ENCODE measurements around the gene DUS1L.

The DUS1L gene

GRCh38 chr17:82021107-82021899 lies 44.3 kb downstream of the DUS1L start:
- in situ Hi-C loops (cut with HindIII; ENCODE audit: low pct_unique_long_range_greater_than_20kb, low sequenced_read_pairs) = no loop called here
- no peak for TF ChIP-seq JUND (IDR thresholded peaks at IDR 0.05; ENCODE audit: low read depth)
- peak; percentile 88 for DNase-seq (ENCODE audit: low read depth in 1 of 2, low spot score in 1 of 2)

- in situ Hi-C loops (cut with HindIII; ENCODE audit: low pct_unique_long_range_greater_than_20kb, low sequenced_read_pairs) = no loop called here
- no peak for TF ChIP-seq JUND (IDR thresholded peaks at IDR 0.05; ENCODE audit: low read depth)
- no peak for DNase-seq (ENCODE audit: low read depth in 1 of 2, low spot score in 1 of 2)
Observed at GRCh38 chr17:82020572-82021106, 45.0 kb downstream of the DUS1L start.

GRCh38 chr17:82019690-82020571 lies 45.7 kb downstream of the DUS1L start:
- DNase-seq (ENCODE audit: low read depth in 1 of 2, low spot score in 1 of 2) = peak; percentile 60 to 74
- in situ Hi-C loops (cut with HindIII; ENCODE audit: low pct_unique_long_range_greater_than_20kb, low sequenced_read_pairs) = no loop called here
- TF ChIP-seq JUND (IDR thresholded peaks at IDR 0.05; ENCODE audit: low read depth) = no peak

GRCh38 chr17:82018989-82019689 lies 46.5 kb downstream of the DUS1L start:
- TF ChIP-seq JUND (IDR thresholded peaks at IDR 0.05; ENCODE audit: low read depth) = no peak
- DNase-seq (ENCODE audit: low read depth in 1 of 2, low spot score in 1 of 2) = no peak
- in situ Hi-C loops (cut with HindIII; ENCODE audit: low pct_unique_long_range_greater_than_20kb, low sequenced_read_pairs) = no loop called here

GRCh38 chr17:82018152-82018988 lies 47.2 kb downstream of the DUS1L start:
- in situ Hi-C loops (cut with HindIII; ENCODE audit: low pct_unique_long_range_greater_than_20kb, low sequenced_read_pairs) = no loop called here
- TF ChIP-seq JUND (IDR thresholded peaks at IDR 0.05; ENCODE audit: low read depth) = no peak

GRCh38 chr17:82017612-82018151 lies 47.9 kb downstream of the DUS1L start:
- no peak for DNase-seq (ENCODE audit: low read depth in 1 of 2, low spot score in 1 of 2)
- TF ChIP-seq JUND (IDR thresholded peaks at IDR 0.05; ENCODE audit: low read depth) = no peak
- in situ Hi-C loops (cut with HindIII; ENCODE audit: low pct_unique_long_range_greater_than_20kb, low sequenced_read_pairs) = no loop called here

More at GRCh38 chr17:82018152-82018988, 47.2 kb downstream of the DUS1L start:
- no peak for DNase-seq (ENCODE audit: low read depth in 1 of 2, low spot score in 1 of 2)

- no peak for DNase-seq (ENCODE audit: low read depth in 1 of 2, low spot score in 1 of 2)
- TF ChIP-seq JUND (IDR thresholded peaks at IDR 0.05; ENCODE audit: low read depth) = no peak
- in situ Hi-C loops (cut with HindIII; ENCODE audit: low pct_unique_long_range_greater_than_20kb, low sequenced_read_pairs) = no loop called here
Observed at GRCh38 chr17:82016875-82017459, 48.6 kb downstream of the DUS1L start.

GRCh38 chr17:82016061-82016874 lies 49.3 kb downstream of the DUS1L start:
- no peak for TF ChIP-seq JUND (IDR thresholded peaks at IDR 0.05; ENCODE audit: low read depth)
- no peak for DNase-seq (ENCODE audit: low read depth in 1 of 2, low spot score in 1 of 2)
- in situ Hi-C loops (cut with HindIII; ENCODE audit: low pct_unique_long_range_greater_than_20kb, low sequenced_read_pairs) = no loop called here

GRCh38 chr17:82015311-82015971 lies 50.2 kb downstream of the DUS1L start:
- no peak for TF ChIP-seq JUND (IDR thresholded peaks at IDR 0.05; ENCODE audit: low read depth)
- in situ Hi-C loops (cut with HindIII; ENCODE audit: low pct_unique_long_range_greater_than_20kb, low sequenced_read_pairs) = no loop called here
- no peak for DNase-seq (ENCODE audit: low read depth in 1 of 2, low spot score in 1 of 2)

- no peak for TF ChIP-seq JUND (IDR thresholded peaks at IDR 0.05; ENCODE audit: low read depth)
- in situ Hi-C loops (cut with HindIII; ENCODE audit: low pct_unique_long_range_greater_than_20kb, low sequenced_read_pairs) = no loop called here
- DNase-seq (ENCODE audit: low read depth in 1 of 2, low spot score in 1 of 2) = no peak
Observed at GRCh38 chr17:82014971-82015310, 50.7 kb downstream of the DUS1L start.

All from T47D (cell line).